Stimulated activated CD4-positive, alpha-beta T cell treated with anti-CD3 and anti-CD28 coated beads, Interleukin-4, amount 100 ng/mL, for 4 hours (primary cell): Measurements from ENCODE around the gene FKBP1A.
A peak's percentile ranks its signal among the peaks of the same experiment; 100 is the strongest.
"Not testable (repeated sequence)": the region's sequence is repeated elsewhere in the genome, so short reads cannot be mapped to it uniquely, and the experiment has no call there.

Experiments
- DNase-seq, 2 experiments: peaks; one replicate each; pipeline ENCODE4 v3.0.0-alpha.2; 2020

Gene FKBP1A

DNA sequence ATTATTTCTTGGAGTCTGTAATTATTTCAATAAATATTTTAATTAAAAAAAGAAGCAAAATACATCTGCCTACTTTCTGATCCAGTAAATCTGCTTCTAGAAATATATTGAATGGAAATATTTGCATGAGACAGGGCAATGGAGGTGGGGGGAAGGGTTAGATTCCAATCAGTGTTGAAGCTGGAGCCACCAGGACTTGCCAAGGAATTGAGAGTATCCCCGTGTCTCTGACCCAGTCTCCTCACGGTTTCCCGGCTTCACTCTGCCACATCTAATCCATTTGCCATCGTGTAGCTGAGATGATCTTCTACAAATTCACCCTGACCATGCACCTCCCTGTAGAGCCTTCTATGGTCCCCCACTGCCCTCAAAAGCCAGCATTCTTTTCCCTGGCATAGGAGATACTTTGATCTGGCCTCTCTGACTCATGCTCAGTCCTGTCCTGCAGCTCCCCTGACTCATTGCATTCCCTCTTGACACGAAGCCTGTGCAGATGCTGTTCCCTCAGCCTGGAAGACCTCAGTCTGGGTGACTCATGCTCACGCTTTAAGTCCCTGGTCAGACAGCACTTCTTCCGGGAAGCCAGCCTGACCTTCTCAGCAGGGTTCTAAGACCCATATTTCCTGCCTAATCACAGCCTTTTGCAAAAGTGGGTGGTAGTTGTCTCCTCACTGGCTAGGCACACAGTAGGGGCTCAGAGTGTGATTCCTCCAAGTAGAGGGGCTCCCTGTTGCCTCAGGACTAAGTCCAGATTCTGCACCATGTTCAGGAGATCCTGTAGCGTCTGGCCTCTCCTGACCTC lies 23.0 kb upstream of the FKBP1A start:
- DNase-seq, result no peak

GRCh38 chr20:1414982-1415381 lies 22.1 kb upstream of the FKBP1A start:
- DNase-seq, result no peak

- DNase-seq, result no peak
Measured at GRCh38 chr20:1405801-1406200, 12.9 kb upstream of the FKBP1A start.

- no peak for DNase-seq
Measured at GRCh38 chr20:1403624-1404023, 10.8 kb upstream of the FKBP1A start.

DNA sequence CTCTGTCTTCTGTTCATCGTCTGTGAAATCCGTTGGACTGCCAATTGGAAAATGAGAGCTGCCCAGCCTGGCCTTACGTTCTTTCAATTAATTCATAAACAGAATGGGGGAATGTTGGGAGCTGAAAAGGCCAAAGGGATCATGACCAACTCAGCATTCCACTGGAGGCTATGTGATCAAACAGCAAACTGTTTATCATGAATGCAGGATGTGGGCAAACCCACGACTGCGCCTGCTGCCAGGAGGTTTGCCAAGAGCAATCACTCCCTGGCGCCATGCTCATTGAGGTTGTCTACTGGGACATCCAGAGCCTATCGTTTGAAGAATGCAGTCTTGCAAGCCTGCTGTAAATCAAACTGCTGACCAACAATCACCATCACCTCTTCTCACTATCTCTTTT lies 9.3 kb upstream of the FKBP1A start:
- no peak for DNase-seq

DNA sequence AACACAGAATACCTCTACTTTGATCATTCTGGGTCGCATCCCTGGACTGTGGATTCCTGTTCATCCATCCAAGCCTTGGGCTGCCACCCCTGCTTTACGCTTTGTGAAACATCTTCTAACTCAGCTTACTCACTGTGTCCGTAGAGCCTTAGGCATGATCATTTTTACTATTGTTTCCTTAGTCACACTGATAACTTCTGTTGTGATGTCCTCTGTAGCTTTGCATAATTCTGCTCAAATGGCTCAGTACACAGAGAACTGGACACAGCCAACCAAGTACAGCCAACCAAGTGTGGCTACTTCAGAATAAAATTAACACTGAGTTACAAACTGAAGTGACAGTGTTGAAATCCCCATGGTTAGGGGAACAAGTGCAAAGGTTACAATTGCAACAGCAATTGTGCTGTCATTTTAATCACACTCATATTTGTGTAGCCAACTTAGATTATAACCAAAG lies 8.6 kb upstream of the FKBP1A start:
- DNase-seq, result no peak

- DNase-seq, result not testable (repeated sequence)
Measured at GRCh38 chr20:1399678-1400366, 7.0 kb upstream of the FKBP1A start.

- DNase-seq, result not testable (repeated sequence)
Measured at GRCh38 chr20:1398185-1398584, 5.3 kb upstream of the FKBP1A start.

DNA sequence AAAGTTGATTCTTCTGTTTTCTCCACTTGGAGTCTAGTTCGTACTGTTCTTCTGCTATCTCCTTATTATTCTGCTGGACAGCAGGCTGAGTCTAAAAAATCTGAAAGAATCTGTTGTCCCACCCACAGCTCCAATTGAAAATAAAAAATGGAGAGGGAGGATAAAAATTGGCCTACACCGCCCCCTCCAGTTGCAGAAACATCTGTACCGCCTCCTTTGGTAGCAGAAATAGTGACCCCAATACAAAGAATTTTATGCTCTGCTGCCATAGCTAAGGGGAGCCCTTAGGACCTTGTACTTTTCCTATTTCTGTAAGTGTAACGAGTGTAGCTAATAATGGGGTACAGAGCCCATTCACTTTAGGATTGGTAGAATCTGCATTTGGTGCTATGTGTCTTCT lies 4.9 kb upstream of the FKBP1A start:
- no peak for DNase-seq

- DNase-seq, result no peak
Measured at GRCh38 chr20:1396702-1397101, 3.8 kb upstream of the FKBP1A start.

DNA sequence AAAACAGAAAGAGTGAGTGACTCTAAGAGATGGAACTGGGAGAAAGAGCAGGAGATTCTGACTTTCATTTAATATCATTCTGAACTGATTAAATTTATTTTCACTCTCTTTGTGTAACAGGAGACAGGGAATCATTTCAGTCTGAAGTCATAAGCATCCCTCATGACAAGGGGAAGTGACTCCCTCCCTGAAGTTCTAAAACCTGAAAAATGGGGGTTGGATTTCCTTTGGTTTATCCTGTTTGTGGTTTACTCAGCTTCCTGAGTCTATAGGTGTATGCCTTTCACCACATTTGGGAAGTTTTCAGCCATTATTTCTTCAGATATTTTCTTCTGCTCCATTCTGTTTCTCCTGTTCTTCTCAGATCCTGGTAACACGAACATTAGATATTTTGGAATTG lies 3.4 kb upstream of the FKBP1A start:
- no peak for DNase-seq

DNA sequence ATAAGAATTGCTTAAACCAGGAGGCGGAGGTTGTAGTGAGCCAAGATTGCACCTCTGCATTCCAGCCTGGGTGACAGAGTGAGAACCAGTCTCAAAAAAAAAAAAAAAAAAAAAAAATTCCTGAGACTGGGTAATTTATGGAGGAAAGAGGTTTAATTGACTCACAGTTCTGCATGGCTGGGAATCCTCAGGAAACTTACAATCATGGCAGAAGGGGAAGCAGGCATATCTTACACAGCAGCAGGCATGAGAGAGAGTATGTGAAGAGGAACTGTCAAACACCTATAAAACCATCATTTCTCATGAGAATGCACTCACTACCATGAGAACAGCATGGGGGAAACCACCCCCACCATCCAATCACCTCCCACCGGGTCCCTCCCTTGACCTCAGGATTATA lies 1.8 kb upstream of the FKBP1A start:
- DNase-seq, result no peak

DNA sequence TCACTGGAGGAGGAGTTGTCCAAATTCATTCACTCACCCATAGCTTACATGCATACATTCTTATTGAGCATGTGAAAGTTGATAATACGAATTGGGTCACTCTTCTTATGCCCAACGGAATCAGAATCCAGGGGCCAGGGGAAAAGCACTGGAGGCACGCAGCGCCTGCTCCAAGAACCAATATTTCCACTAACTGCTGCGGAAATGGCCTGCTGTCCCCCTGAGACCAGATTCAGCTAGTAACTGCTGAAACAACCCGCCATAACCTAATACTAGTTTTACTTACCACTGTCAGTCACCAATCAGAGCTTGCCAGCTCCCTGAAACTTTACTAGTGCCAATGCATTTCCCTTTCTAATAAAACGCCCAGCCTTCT lies 641 bp upstream of the FKBP1A start:
- no peak for DNase-seq

DNA sequence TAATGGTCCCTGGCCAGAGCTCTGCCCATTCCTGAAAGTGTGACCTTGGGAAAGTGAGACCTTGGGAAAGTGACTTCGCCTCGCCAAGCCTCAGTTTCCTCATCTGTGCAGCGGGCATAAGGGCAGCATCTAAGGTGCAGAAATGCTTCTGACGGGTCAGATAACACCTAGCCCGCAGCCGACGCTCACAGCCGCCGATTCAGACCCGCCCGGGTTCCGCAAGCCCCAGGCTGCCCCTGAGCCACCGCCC lies 486 bp downstream of the FKBP1A start:
- no peak for DNase-seq

GRCh38 chr20:1391640-1392442 lies 1.0 kb downstream of the FKBP1A start:
- DNase-seq, result peak in 1 of 2 experiments; percentile 33

DNA sequence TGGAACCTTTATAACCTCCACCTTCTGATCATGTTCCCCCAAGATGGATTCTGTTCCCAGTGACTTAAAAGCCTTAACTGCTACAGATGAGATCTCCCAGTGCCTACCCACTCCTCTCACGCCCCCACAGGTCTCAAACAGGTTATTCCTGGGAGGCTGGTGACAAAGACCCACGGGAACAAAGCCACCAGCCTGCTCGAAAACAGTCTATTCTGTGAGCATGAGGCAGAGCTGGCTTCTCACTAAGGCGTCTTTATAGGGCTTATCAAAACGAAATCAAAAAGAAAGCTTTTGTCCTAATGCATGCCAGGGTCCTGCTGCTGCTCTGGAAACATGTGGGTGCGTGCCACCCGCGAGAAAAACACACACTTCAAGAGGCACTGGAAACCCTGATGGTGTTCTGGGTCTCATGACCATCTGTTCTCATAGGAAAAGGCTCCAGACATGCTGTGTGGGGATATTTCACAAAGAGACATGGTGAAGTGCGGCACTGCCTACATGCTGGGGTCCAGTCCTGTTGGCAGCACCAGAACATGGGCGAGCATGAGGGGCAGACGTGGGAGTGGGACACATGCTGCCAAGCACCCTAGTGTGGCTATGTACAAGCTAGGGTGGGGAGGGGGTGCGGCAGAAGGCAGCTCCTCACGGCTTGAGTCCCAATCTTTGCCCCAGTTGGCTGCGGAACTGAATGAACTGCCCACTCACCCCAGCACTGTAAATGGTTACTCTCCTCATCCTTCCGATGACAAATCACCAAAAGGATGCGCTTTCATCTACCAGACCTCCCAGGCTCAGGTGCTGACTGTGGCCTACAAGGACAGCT lies 2.1 kb downstream of the FKBP1A start:
- DNase-seq, result peak in 1 of 2 experiments; percentile 30

DNA sequence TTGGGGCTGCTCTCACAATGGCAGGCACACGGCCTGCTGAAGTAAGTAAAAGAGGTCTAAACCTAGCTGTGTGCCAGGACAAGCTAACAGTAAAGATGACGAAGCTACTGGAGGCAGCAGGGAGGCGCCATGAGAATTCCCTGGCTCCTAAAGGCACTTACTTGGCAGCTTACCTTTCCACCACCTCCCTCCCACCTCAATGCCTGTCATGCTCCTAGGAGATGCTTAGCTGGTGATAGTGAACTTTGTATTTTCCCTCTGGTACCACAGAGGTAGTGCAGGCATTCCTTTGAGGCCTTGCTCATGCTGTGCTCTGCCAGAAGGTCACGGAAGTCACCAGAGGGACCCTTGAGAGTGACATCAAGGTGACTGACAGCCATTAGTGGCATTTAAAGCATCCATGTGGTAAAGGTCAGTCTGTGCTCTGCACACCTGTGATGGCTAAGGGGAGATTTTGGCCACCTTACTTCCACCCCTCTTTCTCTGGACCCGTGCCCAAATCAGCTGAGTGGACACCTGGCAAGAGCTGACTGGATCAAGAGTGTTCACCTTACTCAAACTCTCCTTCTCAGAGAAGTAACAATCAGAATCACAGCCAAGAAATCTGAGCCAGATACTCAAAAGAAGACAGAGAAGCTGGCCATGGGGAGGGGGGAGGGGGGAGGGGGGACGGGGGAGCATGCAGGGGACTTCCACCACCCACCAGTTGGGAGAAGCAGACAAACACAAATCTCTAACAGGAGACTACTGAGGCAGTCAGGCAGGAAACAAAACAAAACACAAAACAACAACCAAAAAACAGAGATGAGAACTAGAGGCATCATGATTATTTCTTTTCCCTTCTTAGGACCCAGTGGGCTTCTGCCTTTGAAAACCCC lies 2.9 kb downstream of the FKBP1A start:
- no peak for DNase-seq

- DNase-seq, result no peak
Measured at GRCh38 chr20:1388741-1389483, 3.9 kb downstream of the FKBP1A start.

GRCh38 chr20:1388253-1388652 lies 4.6 kb downstream of the FKBP1A start:
- DNase-seq, result no peak

GRCh38 chr20:1386323-1386722 lies 6.5 kb downstream of the FKBP1A start:
- DNase-seq, result no peak
